ENCODE measurements around the gene HTR2B.
"Not testable (repeated sequence)": the region's sequence is repeated elsewhere in the genome, so short reads cannot be mapped to it uniquely, and the experiment has no call there.

The HTR2B gene

GRCh38 chr2:231152800-231153557 lies 28.1 kb upstream of the HTR2B start:
- Histone ChIP-seq H3K27me3 (ENCODE audit: insufficient read depth, low read length, poor library complexity) (no peaks in the 10 kb centered on the region), H3K4me1 (ENCODE audit: insufficient read depth, low read length) (no peaks in the 10 kb centered on the region), H3K9ac (ENCODE audit: low read depth, low read length) (no peak overlapping the region), H3K36me3 (ENCODE audit: insufficient read depth, low read length) (peaks cover 74% of the 10 kb centered on the region), H3K27ac (ENCODE audit: low read length) (no peak overlapping the region), H3K4me2 (ENCODE audit: insufficient read depth, low read length) (no peak overlapping the region), H3K4me3 (ENCODE audit: low read depth in 1 of 2, low read length in 2 of 2) (no peak overlapping the region), H3K79me2 (ENCODE audit: insufficient read depth, low read length) (no peaks in the 10 kb centered on the region), H2AFZ (ENCODE audit: low read depth, low read length) (no peak overlapping the region), H3K9me3 (ENCODE audit: insufficient read depth, low read length, severe bottlenecking) (no peaks in the 10 kb centered on the region), H4K20me1 (ENCODE audit: insufficient read depth, low read length) (no peaks in the 10 kb centered on the region)
- TF ChIP-seq EZH2 (IDR thresholded peaks at IDR 0.05; ENCODE audit: borderline replicate concordance, low read depth, low read length, severe bottlenecking): no peak
- no peak for TF ChIP-seq CTCF (IDR thresholded peaks at IDR 0.05; ENCODE audit: borderline replicate concordance, extremely low read depth, low read length, poor library complexity, severe bottlenecking)
- DNase-seq (no peak), ATAC-seq (ENCODE audit: insufficient read depth, low read depth) (no peak)

DNA sequence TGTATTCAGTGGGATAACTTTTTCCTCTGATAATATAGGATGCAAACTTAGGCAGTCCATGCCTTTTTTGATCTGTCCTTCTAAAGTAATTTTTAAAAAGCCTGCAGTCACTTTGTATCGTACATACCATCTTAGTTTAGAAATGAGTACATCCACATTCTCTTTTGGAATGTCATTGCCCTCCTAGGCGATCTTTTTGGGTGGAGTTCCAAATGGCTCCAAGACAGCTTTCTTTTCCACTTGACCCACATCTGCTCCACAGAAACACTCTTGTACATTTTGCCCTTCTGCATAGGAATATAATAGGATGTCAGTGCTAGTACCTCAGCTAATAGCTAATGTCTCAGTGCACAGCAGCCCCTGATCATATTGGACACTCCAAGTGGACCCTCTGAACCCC lies 21.8 kb upstream of the HTR2B start:
- no peak overlapping the region for H3K27ac ChIP-seq (ENCODE audit: low read length)
- peaks cover 63% of the 10 kb centered on the region for H3K36me3 ChIP-seq (ENCODE audit: insufficient read depth, low read length)
- no peak overlapping the region for H3K4me2 ChIP-seq (ENCODE audit: insufficient read depth, low read length)
- H3K9me3 ChIP-seq (ENCODE audit: insufficient read depth, low read length, severe bottlenecking): no peaks in the 10 kb centered on the region
- no peaks in the 10 kb centered on the region for H3K4me1 ChIP-seq (ENCODE audit: insufficient read depth, low read length)
- no peak overlapping the region for H2AFZ ChIP-seq (ENCODE audit: low read depth, low read length)
- H3K79me2 ChIP-seq (ENCODE audit: insufficient read depth, low read length): no peaks in the 10 kb centered on the region
- DNase-seq: no peak
- TF ChIP-seq EZH2 (IDR thresholded peaks at IDR 0.05; ENCODE audit: borderline replicate concordance, low read depth, low read length, severe bottlenecking) (no peak), CTCF (IDR thresholded peaks at IDR 0.05; ENCODE audit: borderline replicate concordance, extremely low read depth, low read length, poor library complexity, severe bottlenecking) (no peak)
- no peak for ATAC-seq (ENCODE audit: insufficient read depth, low read depth)
- H4K20me1 ChIP-seq (ENCODE audit: insufficient read depth, low read length): no peaks in the 10 kb centered on the region
- H3K4me3 ChIP-seq (ENCODE audit: low read depth in 1 of 2, low read length in 2 of 2): no peak overlapping the region
- no peaks in the 10 kb centered on the region for H3K27me3 ChIP-seq (ENCODE audit: insufficient read depth, low read length, poor library complexity)
- H3K9ac ChIP-seq (ENCODE audit: low read depth, low read length): no peak overlapping the region

GRCh38 chr2:231144896-231145295 lies 20.1 kb upstream of the HTR2B start:
- no peak for DNase-seq
- H3K36me3 ChIP-seq (ENCODE audit: insufficient read depth, low read length): peaks cover 59% of the 10 kb centered on the region
- no peaks in the 10 kb centered on the region for H3K4me1 ChIP-seq (ENCODE audit: insufficient read depth, low read length)
- H3K4me3 ChIP-seq (ENCODE audit: low read depth in 1 of 2, low read length in 2 of 2): no peak overlapping the region
- no peaks in the 10 kb centered on the region for H4K20me1 ChIP-seq (ENCODE audit: insufficient read depth, low read length)
- H3K27me3 ChIP-seq (ENCODE audit: insufficient read depth, low read length, poor library complexity): no peaks in the 10 kb centered on the region
- H3K9me3 ChIP-seq (ENCODE audit: insufficient read depth, low read length, severe bottlenecking): no peaks in the 10 kb centered on the region
- no peak overlapping the region for H2AFZ ChIP-seq (ENCODE audit: low read depth, low read length)
- H3K27ac ChIP-seq (ENCODE audit: low read length): no peak overlapping the region
- no peak overlapping the region for H3K4me2 ChIP-seq (ENCODE audit: insufficient read depth, low read length)
- H3K79me2 ChIP-seq (ENCODE audit: insufficient read depth, low read length): no peaks in the 10 kb centered on the region
- no peak overlapping the region for H3K9ac ChIP-seq (ENCODE audit: low read depth, low read length)
- TF ChIP-seq EZH2 (IDR thresholded peaks at IDR 0.05; ENCODE audit: borderline replicate concordance, low read depth, low read length, severe bottlenecking) (no peak), CTCF (IDR thresholded peaks at IDR 0.05; ENCODE audit: borderline replicate concordance, extremely low read depth, low read length, poor library complexity, severe bottlenecking) (no peak)
- no peak for ATAC-seq (ENCODE audit: insufficient read depth, low read depth)

DNA sequence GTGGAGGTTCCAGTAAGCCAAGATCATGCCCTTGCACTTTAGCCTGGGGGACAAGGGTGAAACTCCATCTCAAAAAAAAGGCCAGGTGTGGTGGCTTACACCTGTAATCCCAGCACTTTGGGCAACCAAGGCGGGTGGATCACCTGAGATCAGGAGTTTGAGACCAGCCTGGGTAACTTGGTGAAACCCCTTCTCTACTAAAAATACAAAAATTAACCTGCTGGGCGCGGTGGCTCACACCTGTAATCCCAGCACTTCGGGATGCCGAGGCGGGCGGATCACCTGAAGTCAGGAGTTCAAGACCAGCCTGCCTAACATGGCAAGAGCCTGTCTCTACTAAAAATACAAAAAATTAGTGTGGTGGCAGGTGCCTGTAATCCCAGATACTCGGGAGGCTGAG lies 16.0 kb upstream of the HTR2B start:
- H3K4me1 ChIP-seq (ENCODE audit: insufficient read depth, low read length); H3K4me3 ChIP-seq (ENCODE audit: low read depth in 1 of 2, low read length in 2 of 2); H4K20me1 ChIP-seq (ENCODE audit: insufficient read depth, low read length); H3K4me2 ChIP-seq (ENCODE audit: insufficient read depth, low read length); H2AFZ ChIP-seq (ENCODE audit: low read depth, low read length); H3K9ac ChIP-seq (ENCODE audit: low read depth, low read length); H3K27me3 ChIP-seq (ENCODE audit: insufficient read depth, low read length, poor library complexity); H3K79me2 ChIP-seq (ENCODE audit: insufficient read depth, low read length); H3K27ac ChIP-seq (ENCODE audit: low read length); H3K9me3 ChIP-seq (ENCODE audit: insufficient read depth, low read length, severe bottlenecking); ATAC-seq (ENCODE audit: insufficient read depth, low read depth); DNase-seq: not testable (repeated sequence)
- peaks cover 41% of the 10 kb centered on the region for H3K36me3 ChIP-seq (ENCODE audit: insufficient read depth, low read length)
